OCI-LY3 (cell line): ENCODE measurements around the gene LETM1.
A peak's percentile ranks its signal among the peaks of the same experiment; 100 is the strongest.
"Not testable (repeated sequence)": the region's sequence is repeated elsewhere in the genome, so short reads cannot be mapped to it uniquely, and the experiment has no call there.

ENCODE experiments used
- H2AFZ ChIP-seq: fragments of 200-600, 300-600 bp; shearing (Covaris generic); 2 replicates; pipeline ENCODE4 v1.6.0; 2014; ENCODE audit warnings: antibody characterized with exemption, low read depth, low read length
- H3K27ac ChIP-seq: fragments of 200-600, 300-600 bp; sonication (generic); 2 replicates; pipeline ENCODE4 v1.5.1; 2014; ENCODE audit warnings: mild to moderate bottlenecking, low read length, moderate library complexity, mixed read lengths
- H3K27me3 ChIP-seq: fragments of 200-600, 300-600 bp; sonication (generic); 2 replicates; pipeline ENCODE4 v1.6.1; 2014; ENCODE audit warnings: low read depth, low read length, mixed read lengths
- H3K36me3 ChIP-seq: fragments of 200-600, 300-600 bp; sonication (generic); replicated peaks from 2 replicates; pipeline ENCODE3; 2014; ENCODE audit warnings: low read depth, low read length, mixed read lengths
- H3K4me1 ChIP-seq: fragments of 300-600, 200-600 bp; sonication (generic); 2 replicates; pipeline ENCODE4 v1.6.1; 2014; ENCODE audit warnings: low read length, mixed read lengths
- H3K4me2 ChIP-seq: fragments of 200-600, 300-600 bp; sonication (generic); 2 replicates; pipeline ENCODE4 v1.6.1; 2014; ENCODE audit warnings: low read length, mixed read lengths
- H3K4me3 ChIP-seq: fragments of 300-600, 200-600 bp; sonication (generic); 2 replicates; pipeline ENCODE4 v1.5.1; 2014; ENCODE audit warnings: antibody characterized with exemption, mild to moderate bottlenecking, low read length, moderate library complexity
- H3K79me2 ChIP-seq: fragments of 300-600, 200-600 bp; shearing (Covaris generic); 2 replicates; pipeline ENCODE4 v1.6.1; 2014; ENCODE audit warnings: mild to moderate bottlenecking, low read length, mixed read lengths
- H3K9ac ChIP-seq: fragments of 300-600, 200-600 bp; shearing (Covaris generic); 2 replicates; pipeline ENCODE4 v1.6.0; 2014; ENCODE audit warnings: mild to moderate bottlenecking, low read length, moderate library complexity
- H3K9me3 ChIP-seq: fragments of 200-600, 300-600 bp; shearing (Covaris generic); 2 replicates; pipeline ENCODE4 v1.6.1; 2014; ENCODE audit warnings: low read length, mixed read lengths; ENCODE audit not compliant: insufficient read depth
- H4K20me1 ChIP-seq: fragments of 200-600, 300-600 bp; sonication (generic); 2 replicates; pipeline ENCODE4 v1.6.1; 2016; ENCODE audit warnings: low read length, mixed read lengths; ENCODE audit not compliant: insufficient read depth
- CTCF ChIP-seq: fragments of 200-600, 300-600 bp; sonication (generic); IDR thresholded peaks from 2 replicates; pipeline ENCODE4 v1.5.1; 2014; ENCODE audit warnings: antibody characterized with exemption, low read length, low read depth
- EZH2phosphoT487 ChIP-seq: fragments of 200-600 bp; shearing (Covaris generic); IDR thresholded peaks from 2 replicates; pipeline ENCODE4 v1.6.1; 2018; ENCODE audit warnings: antibody characterized with exemption, mixed run types, low read depth

Gene LETM1

GRCh38 chr4:1851575-1852410 is 4.2 kb downstream of the LETM1 start:
- no peak for TF ChIP-seq EZH2phosphoT487
- no peak for TF ChIP-seq CTCF
- peaks cover 8% of the 10 kb centered on the region for H3K36me3 ChIP-seq
- peaks cover 8% of the 10 kb centered on the region for H3K4me1 ChIP-seq
- H4K20me1 ChIP-seq, result peaks cover 21% of the 10 kb centered on the region
- no peak overlapping the region for H3K4me2 ChIP-seq
- no peak overlapping the region for H3K27ac ChIP-seq
- H2AFZ ChIP-seq, result no peak overlapping the region
- no peak overlapping the region for H3K4me3 ChIP-seq
- no peak overlapping the region for H3K9ac ChIP-seq
- H3K79me2 ChIP-seq, result peaks cover 81% of the 10 kb centered on the region
- H3K9me3 ChIP-seq, result no peaks in the 10 kb centered on the region
- no peaks in the 10 kb centered on the region for H3K27me3 ChIP-seq

- H3K9ac ChIP-seq, result no peak overlapping the region
- H3K4me2 ChIP-seq, result no peak overlapping the region
- no peak overlapping the region for H3K27ac ChIP-seq
- H3K4me1 ChIP-seq, result peaks cover 12% of the 10 kb centered on the region
- H3K9me3 ChIP-seq, result no peaks in the 10 kb centered on the region
- peaks cover 12% of the 10 kb centered on the region for H3K36me3 ChIP-seq
- peaks cover 21% of the 10 kb centered on the region for H4K20me1 ChIP-seq
- peaks cover 82% of the 10 kb centered on the region for H3K79me2 ChIP-seq
- H3K4me3 ChIP-seq, result no peak overlapping the region
- TF ChIP-seq EZH2phosphoT487 (no peak), CTCF (no peak)
- H2AFZ ChIP-seq, result no peak overlapping the region
- no peaks in the 10 kb centered on the region for H3K27me3 ChIP-seq
Observed at GRCh38 chr4:1851160-1851559, 4.8 kb downstream of the LETM1 start.

GRCh38 chr4:1850276-1850675 is 5.7 kb downstream of the LETM1 start:
- Histone ChIP-seq H3K4me3 (no peak overlapping the region), H3K36me3 (peaks cover 12% of the 10 kb centered on the region), H3K4me1 (peaks cover 12% of the 10 kb centered on the region), H3K27me3 (no peaks in the 10 kb centered on the region), H3K9me3 (no peaks in the 10 kb centered on the region), H3K9ac (no peak overlapping the region), H3K79me2 (peaks cover 80% of the 10 kb centered on the region), H3K27ac (no peak overlapping the region), H3K4me2 (no peak overlapping the region), H4K20me1 (peaks cover 21% of the 10 kb centered on the region), H2AFZ (no peak overlapping the region)
- TF ChIP-seq CTCF, result no peak
- no peak for TF ChIP-seq EZH2phosphoT487

GRCh38 chr4:1846580-1846979 is 9.4 kb downstream of the LETM1 start:
- Histone ChIP-seq H3K9ac (no peak overlapping the region), H3K4me3 (no peak overlapping the region), H2AFZ (no peak overlapping the region), H3K9me3 (no peaks in the 10 kb centered on the region), H3K27me3 (no peaks in the 10 kb centered on the region), H3K79me2 (peaks cover 73% of the 10 kb centered on the region), H3K27ac (peak overlapping the region; percentile 23; the same call in 1 of the 2 replicates), H3K4me1 (peaks cover 6% of the 10 kb centered on the region), H3K36me3 (peaks cover 13% of the 10 kb centered on the region), H3K4me2 (no peak overlapping the region), H4K20me1 (peaks cover 24% of the 10 kb centered on the region)
- TF ChIP-seq CTCF (no peak), EZH2phosphoT487 (no peak)

- H3K4me1 ChIP-seq, H3K9ac ChIP-seq, H3K27me3 ChIP-seq, H3K4me3 ChIP-seq, H2AFZ ChIP-seq, H3K27ac ChIP-seq, H3K4me2 ChIP-seq, H3K9me3 ChIP-seq: not testable (repeated sequence)
- Histone ChIP-seq H3K79me2 (peaks cover 55% of the 10 kb centered on the region), H3K36me3 (peaks cover 19% of the 10 kb centered on the region), H4K20me1 (peaks cover 17% of the 10 kb centered on the region)
Observed at GRCh38 chr4:1844618-1845017, 11.3 kb downstream of the LETM1 start.
